OCI-LY1 (cell line): Measurements from ENCODE around the gene PTGS1.

Experiments
- CTCF ChIP-seq: fragments of 200-600 bp; sonication (generic), shearing (Covaris generic); IDR thresholded peaks from 2 replicates; pipeline ENCODE4 v1.5.1; 2017; ENCODE audit warnings: mild to moderate bottlenecking, antibody characterized with exemption, low read length, moderate library complexity, mixed read lengths
- EZH2 ChIP-seq: fragments of 200-600 bp; sonication (generic), shearing (Covaris generic); IDR thresholded peaks from 2 replicates; pipeline ENCODE4 v1.8.0; 2017; ENCODE audit warnings: borderline replicate concordance, mixed run types, mild to moderate bottlenecking, antibody characterized with exemption, low read length, moderate library complexity, mixed read lengths

GRCh38 chr9:122346478-122347347 lies 24.1 kb upstream of the PTGS1 start:
- TF ChIP-seq CTCF: no peak
- no peak for TF ChIP-seq EZH2
